Prostate gland (tissue), 2 donors: ENCODE measurements around the gene NSG2. TPM values are rescaled to one million over a fixed set of nuclear protein-coding genes. Genes with fewer than 3 reads are reported as not detected.

Source experiments
- DNase-seq: peaks from one replicate; pipeline ENCODE4 v3.0.0-alpha.2; 2019; ENCODE audit warnings: low spot score
- H3K27ac ChIP-seq, 2 donors: fragments of 200-600 bp; sonication (generic); 2 replicates each; pipeline ENCODE4 v1.5.1; 2017 to 2019
- H3K27me3 ChIP-seq: fragments of 200-600 bp; sonication (generic); replicated peaks from 2 replicates; pipeline ENCODE4 v1.5.1; 2019; ENCODE audit not compliant: insufficient read depth
- H3K36me3 ChIP-seq, 2 donors: fragments of 200-600 bp; sonication (generic); 1 replicate in 1 of 2; 2 replicates in 1 of 2; pipeline versions ENCODE4 v1.5.1 to v1.8.1; 2017 to 2019
- H3K4me1 ChIP-seq: fragments of 200-600 bp; sonication (generic); replicated peaks from 2 replicates; pipeline ENCODE4 v1.5.1; 2019
- H3K4me3 ChIP-seq, 2 donors: fragments of 200-600 bp; sonication (generic); 2 replicates each; pipeline ENCODE4 v1.5.1; 2017 to 2019
- H3K9me3 ChIP-seq: fragments of 200-600 bp; sonication (generic); 2 replicates; pipeline ENCODE4 v1.5.1; 2017
- POLR2A ChIP-seq: fragments of 450-650 bp; IDR thresholded peaks from one replicate; pipeline ENCODE4 v1.6.1; 2016; ENCODE audit warnings: antibody characterized with exemption, mild to moderate bottlenecking
- POLR2AphosphoS5 ChIP-seq: sonication (generic); formaldehyde crosslinking; IDR thresholded peaks from one replicate; pipeline ENCODE4 v1.6.1; 2017; ENCODE audit warnings: antibody characterized with exemption
- WGBS: methylation state at CpG from one replicate; pipeline ENCODE4 v1.1.5; 2018; 5-methylcytosine and 5-hydroxymethylcytosine counted together
- intact Hi-C: fragments of 100-400 bp; cut with DNase I; formaldehyde crosslinking; loops from one replicate; pipeline ENCODE4 v1.14.2; 2022
- total RNA-seq, 2 donors: library from RNA; depleted of rRNA; stranded (reverse); fragments of >200 nt; gene quantifications; one replicate each; pipeline ENCODE4 v1.1.0, GENCODE V29; 2016
- TF ChIP-seq, protein P1 (sequence below), 4 experiments: fragments of 200-600 bp in 2 of 4; fragments of 450-650 bp in 2 of 4; sonication (generic) in 2 of 4; IDR thresholded peaks; 1 replicate in 3 of 4; 2 replicates in 1 of 4; pipeline ENCODE4 v1.5.1; 2016 to 2019; ENCODE audit warnings: antibody characterized with exemption in 4 of 4, mild to moderate bottlenecking in 2 of 4, moderate library complexity in 2 of 4

The NSG2 gene
- total RNA-seq, 2 donors from 2014 or later = 0.74 TPM; not detected in 1

DNA sequence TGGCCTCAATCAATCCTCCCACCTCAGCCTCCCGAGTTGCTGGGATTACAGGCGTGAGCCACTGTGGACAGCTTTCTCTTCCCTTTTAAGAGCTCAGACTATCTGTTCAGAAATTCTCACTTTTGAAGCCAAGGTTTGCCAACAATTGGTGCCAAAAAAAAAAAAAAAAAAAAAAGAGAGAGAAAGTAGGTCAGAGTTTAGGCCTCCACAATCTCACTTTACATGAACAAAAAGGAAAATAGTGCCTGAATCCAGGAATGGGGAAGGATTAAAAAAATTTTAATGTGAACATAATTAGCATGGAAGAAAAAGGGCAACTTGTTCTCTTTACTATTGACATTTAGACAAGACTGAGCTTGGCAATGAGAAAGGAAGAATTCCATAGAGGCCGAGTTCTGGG, 94.1 kb downstream of the NSG2 start:
- Histone ChIP-seq H3K9me3 (no peaks in the 10 kb centered on the region), H3K36me3 (no peaks in the 10 kb centered on the region), H3K27ac (no peak overlapping the region), H3K4me3 (no peak overlapping the region), H3K4me1 (no peaks in the 10 kb centered on the region), H3K27me3 (no peaks in the 10 kb centered on the region)
- no peak for DNase-seq
- WGBS = 30% methylated on average over 3 of the region's 3 CpGs
- intact Hi-C loops = no loop called here
- TF ChIP-seq POLR2AphosphoS5 (no peak), POLR2A (no peak)
- TF ChIP-seq, protein P1, sequence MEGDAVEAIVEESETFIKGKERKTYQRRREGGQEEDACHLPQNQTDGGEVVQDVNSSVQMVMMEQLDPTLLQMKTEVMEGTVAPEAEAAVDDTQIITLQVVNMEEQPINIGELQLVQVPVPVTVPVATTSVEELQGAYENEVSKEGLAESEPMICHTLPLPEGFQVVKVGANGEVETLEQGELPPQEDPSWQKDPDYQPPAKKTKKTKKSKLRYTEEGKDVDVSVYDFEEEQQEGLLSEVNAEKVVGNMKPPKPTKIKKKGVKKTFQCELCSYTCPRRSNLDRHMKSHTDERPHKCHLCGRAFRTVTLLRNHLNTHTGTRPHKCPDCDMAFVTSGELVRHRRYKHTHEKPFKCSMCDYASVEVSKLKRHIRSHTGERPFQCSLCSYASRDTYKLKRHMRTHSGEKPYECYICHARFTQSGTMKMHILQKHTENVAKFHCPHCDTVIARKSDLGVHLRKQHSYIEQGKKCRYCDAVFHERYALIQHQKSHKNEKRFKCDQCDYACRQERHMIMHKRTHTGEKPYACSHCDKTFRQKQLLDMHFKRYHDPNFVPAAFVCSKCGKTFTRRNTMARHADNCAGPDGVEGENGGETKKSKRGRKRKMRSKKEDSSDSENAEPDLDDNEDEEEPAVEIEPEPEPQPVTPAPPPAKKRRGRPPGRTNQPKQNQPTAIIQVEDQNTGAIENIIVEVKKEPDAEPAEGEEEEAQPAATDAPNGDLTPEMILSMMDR (IDR thresholded peaks at IDR 0.05) = no peak

DNA sequence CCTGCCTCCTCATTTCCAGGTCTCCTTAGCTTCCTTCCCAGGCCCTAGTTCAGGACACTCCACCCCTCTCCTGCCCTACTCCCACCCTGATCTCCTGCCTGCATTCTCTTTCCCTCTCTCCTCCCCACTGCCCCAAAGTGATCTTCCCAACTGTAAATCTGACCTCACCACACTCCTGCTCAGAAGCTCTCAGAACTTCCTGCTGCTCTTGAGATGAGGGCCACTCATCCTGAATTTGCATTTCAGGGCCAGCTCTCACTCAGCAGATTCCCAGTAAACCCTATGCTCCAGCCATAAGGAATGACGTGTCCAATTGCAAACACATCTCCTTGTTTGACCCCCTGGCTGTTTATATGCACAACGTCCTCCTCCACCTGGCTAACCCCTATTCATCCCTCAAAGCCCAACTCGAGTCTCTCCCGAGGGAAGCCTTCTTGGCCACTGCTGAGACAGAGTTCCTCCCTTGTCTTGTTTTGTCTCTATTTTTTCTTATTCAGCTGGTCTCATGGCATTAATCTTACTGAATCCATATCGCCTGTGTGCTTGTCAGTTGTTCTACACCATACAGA, 95.0 kb downstream of the NSG2 start:
- Histone ChIP-seq H3K27me3 (no peaks in the 10 kb centered on the region), H3K36me3 (no peaks in the 10 kb centered on the region), H3K27ac (no peak overlapping the region), H3K4me1 (no peaks in the 10 kb centered on the region), H3K4me3 (no peak overlapping the region), H3K9me3 (no peaks in the 10 kb centered on the region)
- DNase-seq = no peak
- WGBS = 90% methylated on average over 5 of the region's 5 CpGs
- intact Hi-C loops = no loop called here
- TF ChIP-seq, protein P1 (IDR thresholded peaks at IDR 0.05) = no peak
- no peak for TF ChIP-seq POLR2AphosphoS5
- TF ChIP-seq POLR2A = no peak

DNA sequence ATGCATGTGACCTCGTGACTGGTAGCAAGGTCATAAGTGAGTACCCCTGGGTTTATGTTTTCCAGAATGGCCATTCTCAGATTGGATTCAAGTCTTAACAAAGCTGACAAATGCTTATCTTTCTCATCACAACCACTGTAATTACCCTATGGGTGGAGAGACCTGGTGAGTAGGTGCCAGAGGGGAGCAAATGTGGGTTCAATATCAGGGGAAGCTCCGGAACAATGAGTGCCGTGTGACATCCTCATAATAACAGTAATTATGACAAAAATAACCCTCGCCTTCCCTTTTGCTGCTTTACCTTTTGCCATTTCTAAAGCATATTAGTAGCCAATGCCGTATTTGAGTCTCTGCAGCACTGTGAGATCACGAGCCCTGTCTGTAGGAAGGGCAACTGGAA, 95.9 kb downstream of the NSG2 start:
- Histone ChIP-seq H3K4me1 (no peaks in the 10 kb centered on the region), H3K27ac (no peak overlapping the region), H3K36me3 (no peaks in the 10 kb centered on the region), H3K4me3 (no peak overlapping the region), H3K27me3 (no peaks in the 10 kb centered on the region), H3K9me3 (no peaks in the 10 kb centered on the region)
- intact Hi-C loops = no loop called here
- WGBS = 85% methylated on average over 6 of the region's 6 CpGs
- TF ChIP-seq, protein P1 (IDR thresholded peaks at IDR 0.05) = no peak
- TF ChIP-seq POLR2AphosphoS5 (no peak), POLR2A (no peak)
- DNase-seq = no peak

DNA sequence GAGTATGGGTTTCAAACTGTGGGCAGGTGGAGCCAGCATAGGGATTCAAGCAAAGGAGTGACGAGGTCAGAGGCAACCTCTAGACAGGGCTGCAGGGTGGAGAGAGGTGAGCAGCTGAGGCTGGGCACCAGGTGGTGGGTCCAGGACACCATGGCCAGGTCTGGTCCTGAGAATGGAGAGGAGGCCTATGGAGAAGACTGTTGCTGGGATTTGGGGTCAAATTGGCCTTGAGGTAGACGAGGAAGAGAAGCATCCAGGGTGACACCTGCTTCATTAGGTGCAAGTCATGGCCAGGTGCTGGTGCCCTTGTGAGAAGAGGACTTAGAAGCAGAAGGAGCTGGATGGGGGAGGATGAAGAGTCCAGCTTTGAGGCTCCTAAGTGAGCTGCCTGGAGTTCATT, 99.6 kb downstream of the NSG2 start:
- WGBS = 82% methylated on average over 2 of the region's 2 CpGs
- DNase-seq = no peak
- intact Hi-C loops = no loop called here

DNA sequence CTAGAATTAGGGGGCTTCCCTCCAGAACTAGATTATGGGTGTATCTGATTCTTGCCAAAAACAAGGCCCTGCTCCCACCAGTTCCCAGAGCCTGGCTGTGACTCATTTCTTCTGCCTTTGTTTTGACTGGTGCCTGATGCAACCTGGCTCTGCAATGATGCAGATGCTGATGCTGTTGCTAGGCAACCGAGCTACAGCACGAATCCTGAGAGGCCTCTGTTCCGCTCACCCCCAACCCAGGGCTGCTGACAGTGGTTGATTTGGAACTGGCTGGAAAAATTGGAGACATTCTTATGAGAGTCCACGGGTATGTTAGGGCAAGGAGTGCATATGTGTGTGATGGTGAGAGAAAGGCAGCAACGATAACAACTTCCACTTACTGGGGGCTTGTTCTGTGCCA, 100.3 kb downstream of the NSG2 start:
- Histone ChIP-seq H3K27ac (no peak overlapping the region), H3K27me3 (no peaks in the 10 kb centered on the region), H3K9me3 (no peaks in the 10 kb centered on the region), H3K36me3 (no peaks in the 10 kb centered on the region), H3K4me1 (no peaks in the 10 kb centered on the region), H3K4me3 (no peak overlapping the region)
- TF ChIP-seq, protein P1 (IDR thresholded peaks at IDR 0.05) = no peak
- TF ChIP-seq POLR2AphosphoS5 (no peak), POLR2A (no peak)
- 71% methylated on average over 5 of the region's 5 CpGs for WGBS
- intact Hi-C loops = no loop called here
- no peak for DNase-seq

More for the DNA sequence above, 99.6 kb downstream of the NSG2 start:
- Histone ChIP-seq H3K36me3 (no peaks in the 10 kb centered on the region), H3K4me1 (no peaks in the 10 kb centered on the region), H3K27me3 (no peaks in the 10 kb centered on the region), H3K27ac (no peak overlapping the region), H3K9me3 (no peaks in the 10 kb centered on the region), H3K4me3 (no peak overlapping the region)
- TF ChIP-seq, protein P1 (IDR thresholded peaks at IDR 0.05) = no peak
- TF ChIP-seq POLR2AphosphoS5 = no peak
- no peak for TF ChIP-seq POLR2A
